Neural cell (in vitro differentiated cells): ENCODE data around the gene CCDC102A. TPM values are rescaled to one million over a fixed set of nuclear protein-coding genes. Genes with fewer than 3 reads are reported as not detected.

Experiments
- H2AFZ ChIP-seq: fragments of 200-600, 300-800 bp; sonication (generic), shearing (Covaris generic); 2 replicates; pipeline ENCODE4 v1.6.0; 2014; ENCODE audit warnings: low read depth, mild to moderate bottlenecking, antibody characterized with exemption, low read length, moderate library complexity
- H3F3A ChIP-seq: fragments of 200-600 bp; shearing (Covaris generic); 2 replicates; pipeline ENCODE4 v1.6.1; 2016; ENCODE audit warnings: mild to moderate bottlenecking, moderate library complexity, mixed read lengths, antibody characterized with exemption, low read length; ENCODE audit not compliant: insufficient read depth, poor library complexity, severe bottlenecking
- H3K27ac ChIP-seq: fragments of 200-600, 300-800 bp; sonication (generic), shearing (Covaris generic); 2 replicates; pipeline ENCODE4 v1.5.1; 2014; ENCODE audit warnings: mild to moderate bottlenecking, low read length, moderate library complexity
- H3K27me3 ChIP-seq: fragments of 300-800, 200-600 bp; sonication (generic), shearing (Covaris generic); 2 replicates; pipeline ENCODE4 v1.6.0; 2014; ENCODE audit warnings: mild to moderate bottlenecking, low read depth, low read length, moderate library complexity; ENCODE audit not compliant: insufficient read depth
- H3K36me3 ChIP-seq: fragments of 300-800, 200-600 bp; sonication (generic), shearing (Covaris generic); 2 replicates; pipeline ENCODE4 v1.5.1; 2014; ENCODE audit warnings: mild to moderate bottlenecking, antibody characterized with exemption, low read length, moderate library complexity; ENCODE audit not compliant: insufficient read depth
- H3K4me2 ChIP-seq: fragments of 300-800, 200-600 bp; sonication (generic), shearing (Covaris generic); 2 replicates; pipeline ENCODE4 v1.6.0; 2014; ENCODE audit warnings: mild to moderate bottlenecking, low read length
- H3K4me3 ChIP-seq: fragments of 300-800, 200-600 bp; sonication (generic), shearing (Covaris generic); 2 replicates; pipeline ENCODE4 v1.5.1; 2014; ENCODE audit warnings: mild to moderate bottlenecking, low read length, moderate library complexity
- H3K79me2 ChIP-seq: fragments of 200-600 bp; shearing (Covaris generic); replicated peaks from 2 replicates; pipeline ENCODE4 v1.6.0; 2014; ENCODE audit warnings: mild to moderate bottlenecking, low read length, moderate library complexity; ENCODE audit not compliant: insufficient read depth
- H3K9ac ChIP-seq: fragments of 300-800, 200-600 bp; sonication (generic), shearing (Covaris generic); 2 replicates; pipeline ENCODE4 v1.6.1; 2016; ENCODE audit warnings: mild to moderate bottlenecking, low read length, mixed read lengths
- H3K9me2 ChIP-seq: fragments of 200-600 bp; shearing (Covaris generic); 2 replicates; pipeline ENCODE4 v1.6.1; 2016; ENCODE audit warnings: mild to moderate bottlenecking, low read length, mixed read lengths; ENCODE audit not compliant: insufficient read depth
- H3K9me3 ChIP-seq: fragments of 200-600, 300-800 bp; sonication (generic), shearing (Covaris generic); 2 replicates; pipeline ENCODE4 v1.6.1; 2016; ENCODE audit warnings: mild to moderate bottlenecking, mixed run types, low read length, moderate library complexity, mixed read lengths
- H4K20me1 ChIP-seq: fragments of 200-600 bp; shearing (Covaris generic); 2 replicates; pipeline ENCODE4 v1.6.1; 2016; ENCODE audit warnings: mild to moderate bottlenecking, mixed run types; ENCODE audit not compliant: insufficient read depth
- EP300 ChIP-seq: fragments of 450-650 bp; conservative IDR thresholded peaks from 2 replicates; pipeline ENCODE4 v1.6.1; 2014; ENCODE audit warnings: antibody characterized with exemption, mild to moderate bottlenecking, moderate library complexity; ENCODE audit not compliant: poor library complexity, severe bottlenecking
- EZH2 ChIP-seq: fragments of 200-600, 300-800 bp; shearing (Covaris generic), sonication (generic); IDR thresholded peaks from 2 replicates; pipeline ENCODE4 v1.6.1; 2014; ENCODE audit warnings: antibody characterized with exemption, low read length, borderline replicate concordance, mild to moderate bottlenecking; ENCODE audit not compliant: insufficient read depth, poor library complexity, severe bottlenecking
- MXI1 ChIP-seq: fragments of 450-650 bp; conservative IDR thresholded peaks from 2 replicates; pipeline ENCODE4 v1.6.1; 2014; ENCODE audit warnings: antibody characterized with exemption, mild to moderate bottlenecking; ENCODE audit not compliant: poor library complexity, severe bottlenecking
- POLR2AphosphoS5 ChIP-seq: IDR thresholded peaks from 2 replicates; pipeline ENCODE4 v1.6.1; 2012
- RAD21 ChIP-seq: fragments of 450-650 bp; conservative IDR thresholded peaks from 2 replicates; pipeline ENCODE4 v1.6.1; 2014; ENCODE audit warnings: antibody characterized with exemption, mild to moderate bottlenecking, moderate library complexity
- SMC3 ChIP-seq: fragments of 450-650 bp; conservative IDR thresholded peaks from 2 replicates; pipeline ENCODE4 v1.6.1; 2014; ENCODE audit warnings: antibody characterized with exemption, mild to moderate bottlenecking, moderate library complexity; ENCODE audit not compliant: poor library complexity
- TAF1 ChIP-seq: IDR thresholded peaks from 2 replicates; pipeline ENCODE4 v1.6.1; 2012; ENCODE audit warnings: low read depth
- polyA plus RNA-seq: library from polyadenylated mRNA; depleted of rRNA; stranded (reverse); fragments of >200 nt; gene quantifications from 2 replicates; pipeline ENCODE4 v1.2.3, GENCODE V29; 2014
- TF ChIP-seq, protein P1 (sequence below): fragments of 450-650 bp; IDR thresholded peaks from 2 replicates; pipeline ENCODE4 v1.5.1; 2014; ENCODE audit warnings: antibody characterized with exemption, mild to moderate bottlenecking, moderate library complexity; ENCODE audit not compliant: poor library complexity, severe bottlenecking
- TF ChIP-seq, protein P2 (sequence below): IDR thresholded peaks from 2 replicates; pipeline ENCODE4 v1.6.1; 2012; ENCODE audit warnings: borderline replicate concordance

The CCDC102A gene
- polyA plus RNA-seq, 1 donor from 2014 or later = 0.20 TPM

DNA sequence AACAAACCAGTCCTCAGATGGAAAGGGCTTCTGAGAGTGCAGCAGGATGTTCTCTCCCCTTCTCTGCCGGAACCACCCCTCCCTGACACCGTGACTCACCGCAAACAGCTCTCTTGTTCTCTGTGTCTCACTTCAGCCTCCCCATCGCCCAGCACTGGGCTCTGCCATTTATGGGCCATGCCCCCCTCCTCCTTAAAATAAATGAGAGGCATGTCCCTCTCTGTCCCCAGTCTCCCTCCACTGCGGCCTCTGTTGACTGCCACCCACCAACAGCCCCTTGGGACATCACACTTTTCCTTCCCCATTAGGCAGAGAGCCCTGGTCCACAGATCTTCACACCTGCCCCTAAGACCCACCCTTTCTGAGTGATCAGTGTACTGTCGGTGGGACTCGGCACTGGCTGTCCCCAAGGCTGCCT, 6.3 kb downstream of the CCDC102A start:
- Histone ChIP-seq H3F3A (no peaks in the 10 kb centered on the region), H3K9me2 (no peaks in the 10 kb centered on the region), H3K9me3 (no peaks in the 10 kb centered on the region), H3K4me3 (no peak overlapping the region), H2AFZ (no peak overlapping the region), H3K27me3 (peaks cover 13% of the 10 kb centered on the region), H3K79me2 (no peaks in the 10 kb centered on the region), H3K36me3 (no peaks in the 10 kb centered on the region), H3K4me2 (no peak overlapping the region), H4K20me1 (no peaks in the 10 kb centered on the region), H3K27ac (no peak overlapping the region), H3K9ac (no peak overlapping the region)
- TF ChIP-seq MXI1 = no peak
- no peak for TF ChIP-seq EZH2
- no peak for TF ChIP-seq POLR2AphosphoS5
- no peak for TF ChIP-seq SMC3
- no peak for TF ChIP-seq RAD21
- TF ChIP-seq EP300 = no peak
- TF ChIP-seq, protein P1, sequence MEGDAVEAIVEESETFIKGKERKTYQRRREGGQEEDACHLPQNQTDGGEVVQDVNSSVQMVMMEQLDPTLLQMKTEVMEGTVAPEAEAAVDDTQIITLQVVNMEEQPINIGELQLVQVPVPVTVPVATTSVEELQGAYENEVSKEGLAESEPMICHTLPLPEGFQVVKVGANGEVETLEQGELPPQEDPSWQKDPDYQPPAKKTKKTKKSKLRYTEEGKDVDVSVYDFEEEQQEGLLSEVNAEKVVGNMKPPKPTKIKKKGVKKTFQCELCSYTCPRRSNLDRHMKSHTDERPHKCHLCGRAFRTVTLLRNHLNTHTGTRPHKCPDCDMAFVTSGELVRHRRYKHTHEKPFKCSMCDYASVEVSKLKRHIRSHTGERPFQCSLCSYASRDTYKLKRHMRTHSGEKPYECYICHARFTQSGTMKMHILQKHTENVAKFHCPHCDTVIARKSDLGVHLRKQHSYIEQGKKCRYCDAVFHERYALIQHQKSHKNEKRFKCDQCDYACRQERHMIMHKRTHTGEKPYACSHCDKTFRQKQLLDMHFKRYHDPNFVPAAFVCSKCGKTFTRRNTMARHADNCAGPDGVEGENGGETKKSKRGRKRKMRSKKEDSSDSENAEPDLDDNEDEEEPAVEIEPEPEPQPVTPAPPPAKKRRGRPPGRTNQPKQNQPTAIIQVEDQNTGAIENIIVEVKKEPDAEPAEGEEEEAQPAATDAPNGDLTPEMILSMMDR = no peak
- TF ChIP-seq, protein P2, sequence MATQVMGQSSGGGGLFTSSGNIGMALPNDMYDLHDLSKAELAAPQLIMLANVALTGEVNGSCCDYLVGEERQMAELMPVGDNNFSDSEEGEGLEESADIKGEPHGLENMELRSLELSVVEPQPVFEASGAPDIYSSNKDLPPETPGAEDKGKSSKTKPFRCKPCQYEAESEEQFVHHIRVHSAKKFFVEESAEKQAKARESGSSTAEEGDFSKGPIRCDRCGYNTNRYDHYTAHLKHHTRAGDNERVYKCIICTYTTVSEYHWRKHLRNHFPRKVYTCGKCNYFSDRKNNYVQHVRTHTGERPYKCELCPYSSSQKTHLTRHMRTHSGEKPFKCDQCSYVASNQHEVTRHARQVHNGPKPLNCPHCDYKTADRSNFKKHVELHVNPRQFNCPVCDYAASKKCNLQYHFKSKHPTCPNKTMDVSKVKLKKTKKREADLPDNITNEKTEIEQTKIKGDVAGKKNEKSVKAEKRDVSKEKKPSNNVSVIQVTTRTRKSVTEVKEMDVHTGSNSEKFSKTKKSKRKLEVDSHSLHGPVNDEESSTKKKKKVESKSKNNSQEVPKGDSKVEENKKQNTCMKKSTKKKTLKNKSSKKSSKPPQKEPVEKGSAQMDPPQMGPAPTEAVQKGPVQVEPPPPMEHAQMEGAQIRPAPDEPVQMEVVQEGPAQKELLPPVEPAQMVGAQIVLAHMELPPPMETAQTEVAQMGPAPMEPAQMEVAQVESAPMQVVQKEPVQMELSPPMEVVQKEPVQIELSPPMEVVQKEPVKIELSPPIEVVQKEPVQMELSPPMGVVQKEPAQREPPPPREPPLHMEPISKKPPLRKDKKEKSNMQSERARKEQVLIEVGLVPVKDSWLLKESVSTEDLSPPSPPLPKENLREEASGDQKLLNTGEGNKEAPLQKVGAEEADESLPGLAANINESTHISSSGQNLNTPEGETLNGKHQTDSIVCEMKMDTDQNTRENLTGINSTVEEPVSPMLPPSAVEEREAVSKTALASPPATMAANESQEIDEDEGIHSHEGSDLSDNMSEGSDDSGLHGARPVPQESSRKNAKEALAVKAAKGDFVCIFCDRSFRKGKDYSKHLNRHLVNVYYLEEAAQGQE = no peak
- no peak for TF ChIP-seq TAF1

DNA sequence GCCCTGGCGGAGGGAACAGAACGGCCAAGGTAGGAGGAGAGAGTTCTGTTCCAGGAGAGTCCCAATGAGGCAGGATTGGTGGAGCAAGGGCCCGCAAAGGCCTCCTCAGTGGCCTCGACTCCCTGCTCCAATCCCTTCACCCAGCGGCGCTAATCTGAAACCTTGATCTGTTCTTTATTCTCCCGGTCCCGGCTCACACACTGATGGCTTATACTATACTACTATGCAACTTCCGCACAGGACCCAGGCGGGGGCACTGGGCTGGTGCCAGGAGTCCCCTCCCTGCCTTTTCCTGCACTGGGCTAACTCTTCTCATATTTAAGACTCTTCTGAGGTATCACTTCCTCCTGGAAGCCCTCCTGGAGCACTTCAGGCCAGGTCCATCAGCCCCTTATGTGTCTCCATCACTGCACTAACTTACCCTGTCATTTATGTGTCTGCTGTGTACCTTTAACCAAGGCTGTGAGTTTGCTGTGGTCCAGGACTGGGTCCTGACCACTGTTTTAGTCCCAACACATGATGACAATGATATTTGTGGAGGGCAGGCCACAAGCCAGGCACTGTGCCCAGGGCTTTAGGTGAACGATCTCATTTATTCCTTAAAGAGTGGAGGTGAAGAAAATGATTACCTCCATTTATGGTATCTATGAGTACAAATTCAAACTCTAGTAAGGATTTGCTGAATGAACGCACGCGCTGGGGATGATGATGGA, 6.8 kb downstream of the CCDC102A start:
- Histone ChIP-seq H3K79me2 (no peaks in the 10 kb centered on the region), H3K9me3 (no peaks in the 10 kb centered on the region), H2AFZ (no peak overlapping the region), H3K4me3 (no peak overlapping the region), H3K4me2 (no peak overlapping the region), H3K27me3 (peaks cover 13% of the 10 kb centered on the region), H3K9ac (no peak overlapping the region), H3K9me2 (no peaks in the 10 kb centered on the region), H3F3A (no peaks in the 10 kb centered on the region), H4K20me1 (no peaks in the 10 kb centered on the region), H3K27ac (no peak overlapping the region), H3K36me3 (no peaks in the 10 kb centered on the region)
- TF ChIP-seq EZH2 = no peak
- TF ChIP-seq MXI1 = no peak
- TF ChIP-seq, protein P1 = no peak
- TF ChIP-seq SMC3 = no peak
- TF ChIP-seq EP300 = no peak
- no peak for TF ChIP-seq POLR2AphosphoS5
- TF ChIP-seq, protein P2 = no peak
- no peak for TF ChIP-seq TAF1
- no peak for TF ChIP-seq RAD21
